DMS153 treated with DMSO at 0.1 percent for 48 hours (cell line): ENCODE results near the gene KPNA1.

Experiments
- DNase-seq: peaks from one replicate; lab custom pipeline; 2025; ENCODE audit not compliant: unreplicated experiment; lab: John Stamatoyannopoulos, UW

The KPNA1 gene

GRCh38 chr3:122416966-122417365 lies 97.8 kb downstream of the KPNA1 start:
- no peak for DNase-seq

- DNase-seq, result no peak
Measured at GRCh38 chr3:122415762-122416654, 98.7 kb downstream of the KPNA1 start, which contains the start of gene WDR5B. Gene WDR5B (minus strand): TSS chr3:122416062. CDS start chr3:122415528, 534 bp downstream.

- DNase-seq, result no peak
Measured at GRCh38 chr3:122415104-122415744, 99.5 kb downstream of the KPNA1 start.

- DNase-seq, result no peak
Measured at GRCh38 chr3:122414391-122414790, 100.3 kb downstream of the KPNA1 start.

- DNase-seq, result no peak
Measured at GRCh38 chr3:122410639-122411038, 104.1 kb downstream of the KPNA1 start.

GRCh38 chr3:122410111-122410510 lies 104.6 kb downstream of the KPNA1 start:
- no peak for DNase-seq

- no peak for DNase-seq
Measured at GRCh38 chr3:122409446-122409845, 105.3 kb downstream of the KPNA1 start.

- no peak for DNase-seq
Measured at GRCh38 chr3:122407946-122408345, 106.8 kb downstream of the KPNA1 start.

GRCh38 chr3:122406198-122406597 lies 108.5 kb downstream of the KPNA1 start:
- DNase-seq, result no peak

- DNase-seq, result no peak
Measured at GRCh38 chr3:122405015-122405414, 109.7 kb downstream of the KPNA1 start.

- no peak for DNase-seq
Measured at GRCh38 chr3:122403489-122403888, 111.2 kb downstream of the KPNA1 start.

GRCh38 chr3:122398920-122399319 lies 115.8 kb downstream of the KPNA1 start:
- DNase-seq, result no peak

GRCh38 chr3:122397201-122397600 lies 117.5 kb downstream of the KPNA1 start:
- DNase-seq, result no peak

- DNase-seq, result no peak
Measured at GRCh38 chr3:122396511-122396910, 118.2 kb downstream of the KPNA1 start.

- DNase-seq, result no peak
Measured at GRCh38 chr3:122395582-122395981, 119.2 kb downstream of the KPNA1 start.

- no peak for DNase-seq
Measured at GRCh38 chr3:122394173-122394572, 120.6 kb downstream of the KPNA1 start.

- peak; percentile 23 for DNase-seq
Measured at GRCh38 chr3:122392868-122393844, 121.6 kb downstream of the KPNA1 start.

- DNase-seq, result no peak
Measured at GRCh38 chr3:122391681-122392446, 122.9 kb downstream of the KPNA1 start.

GRCh38 chr3:122390665-122391064 lies 124.1 kb downstream of the KPNA1 start:
- no peak for DNase-seq

GRCh38 chr3:122389892-122390291 lies 124.8 kb downstream of the KPNA1 start:
- no peak for DNase-seq
